K562 (cell line): ENCODE data around the gene CNOT1. TPM values are rescaled to one million over a fixed set of nuclear protein-coding genes. Genes with fewer than 3 reads are reported as not detected.

Experiments used
- BRD4 ChIP-seq: fragments of 200-600 bp; sonication (generic); IDR thresholded peaks from 2 replicates; pipeline ENCODE4 v1.6.1; 2017; ENCODE audit warnings: inconsistent platforms
- CCAR2 ChIP-seq: fragments of 200-400 bp; formaldehyde crosslinking; IDR thresholded peaks from 2 replicates; pipeline ENCODE4 v1.6.1; 2017; ENCODE audit warnings: mild to moderate bottlenecking, low read depth, low read length
- EZH2 ChIP-seq: IDR thresholded peaks from 2 replicates; pipeline ENCODE4 v1.6.1; 2012; ENCODE audit warnings: low read depth, mild to moderate bottlenecking, inconsistent platforms, low read length, borderline replicate concordance
- FIP1L1 ChIP-seq: fragments of 200-400 bp; formaldehyde crosslinking; IDR thresholded peaks from 2 replicates; pipeline ENCODE4 v1.6.1; 2018; ENCODE audit warnings: mild to moderate bottlenecking, low read depth, low read length; ENCODE audit not compliant: poor library complexity, severe bottlenecking
- FOSL1 ChIP-seq: fragments of 200-800 bp; sonication (Bioruptor generic); conservative IDR thresholded peaks from 2 replicates; pipeline ENCODE4 v1.6.1; 2016; ENCODE audit warnings: missing genetic modification characterization, missing compliant biosample characterization
- FOXJ2 ChIP-seq: fragments of 200-800 bp; sonication (Bioruptor generic); IDR thresholded peaks from 2 replicates; pipeline ENCODE4 v1.6.1; 2016; ENCODE audit warnings: missing genetic modification characterization, missing compliant biosample characterization
- NCOA2 ChIP-seq, 2 experiments: fragments of 450-650 bp; IDR thresholded peaks; 2 replicates each; pipeline ENCODE4 v1.6.1; 2018; ENCODE audit warnings: mild to moderate bottlenecking in 2 of 2, moderate library complexity in 1 of 2; ENCODE audit not compliant: partially characterized antibody in 2 of 2
- TOE1 ChIP-seq, 2 experiments: fragments of 450-650 bp in 1 of 2; sonication (generic) in 1 of 2; formaldehyde crosslinking in 1 of 2; IDR thresholded peaks; 2 replicates each; pipeline versions ENCODE4 v1.7.1 to v1.8.0; 2016 to 2022; ENCODE audit warnings: borderline replicate concordance in 2 of 2, mild to moderate bottlenecking in 2 of 2, antibody characterized with exemption in 1 of 2, inconsistent platforms in 1 of 2, low read depth in 1 of 2, missing genetic modification reagents in 1 of 2, moderate library complexity in 1 of 2
- ZNF133 ChIP-seq: fragments of 250-450 bp; sonication (Bioruptor Pico); IDR thresholded peaks from 2 replicates; pipeline ENCODE4 v1.4.0; 2020; ENCODE audit warnings: mild to moderate bottlenecking
- ZZZ3 ChIP-seq: fragments of 450-650 bp; IDR thresholded peaks from 2 replicates; pipeline ENCODE4 v1.6.1; 2016; ENCODE audit warnings: antibody characterized with exemption, mild to moderate bottlenecking, moderate library complexity
- polyA plus RNA-seq, 8 experiments: library from polyadenylated mRNA; depleted of rRNA in 4 of 8; stranded (reverse) in 5 of 8; unstranded in 3 of 8; fragments of >200 nt; fragmentation: Nextera tagmentation in 2 of 8; fragmentation: Illumina TruSeq in 1 of 8; extraction: Ambion mirVana in 2 of 8; extraction: Trizol in 1 of 8; gene quantifications; 2 replicates each; pipeline versions ENCODE4 v1.2.1 to v1.2.3, GENCODE V29; 2011 to 2014; ENCODE audit warnings: inconsistent platforms in 1 of 8, missing spikeins in 1 of 8
- total RNA-seq, 7 experiments: library from RNA; depleted of rRNA in 6 of 7; stranded (reverse); fragments of >200 nt in 6 of 7; fragmentation: Illumina TruSeq in 2 of 7; extraction: Trizol in 2 of 7; gene quantifications; 2 replicates each; pipeline versions ENCODE4 v1.2.1 to v1.2.3, GENCODE V29; 2011 to 2021; ENCODE audit warnings: low replicate concordance in 1 of 7
- TF ChIP-seq, protein P1 (sequence below): fragments of 450-650 bp; IDR thresholded peaks from 2 replicates; pipeline ENCODE4 v1.6.1; 2016; ENCODE audit warnings: antibody characterized with exemption
- TF ChIP-seq, protein P2 (sequence below): fragments of 450-650 bp; IDR thresholded peaks from 2 replicates; pipeline ENCODE4 v1.6.1; 2018; ENCODE audit warnings: mild to moderate bottlenecking, low read depth; ENCODE audit not compliant: partially characterized antibody
- TF ChIP-seq, protein P3 (sequence below), 3 experiments: IDR thresholded peaks in 2 of 3; conservative IDR thresholded peaks in 1 of 3; 2 replicates each; pipeline ENCODE4 v1.5.1; 2011 to 2012; ENCODE audit warnings: low read length in 3 of 3, mild to moderate bottlenecking in 3 of 3, control low read depth in 2 of 3, improper control_type of control experiment in 1 of 3, inconsistent platforms in 1 of 3, low read depth in 1 of 3, mixed read lengths in 1 of 3, moderate library complexity in 1 of 3; ENCODE audit not compliant: insufficient read depth in 2 of 3
- TF ChIP-seq, protein P4 (sequence below): sonication (generic); formaldehyde crosslinking; IDR thresholded peaks from 2 replicates; pipeline ENCODE4 v1.8.1; 2022; ENCODE audit warnings: missing genetic modification reagents

Gene CNOT1
- total and polyA plus RNA-seq, 9 of the 15 experiments (the other 6 are each of a cell fraction or from before 2014, with no cell fraction given), result 110 to 270 (median 220) TPM

DNA sequence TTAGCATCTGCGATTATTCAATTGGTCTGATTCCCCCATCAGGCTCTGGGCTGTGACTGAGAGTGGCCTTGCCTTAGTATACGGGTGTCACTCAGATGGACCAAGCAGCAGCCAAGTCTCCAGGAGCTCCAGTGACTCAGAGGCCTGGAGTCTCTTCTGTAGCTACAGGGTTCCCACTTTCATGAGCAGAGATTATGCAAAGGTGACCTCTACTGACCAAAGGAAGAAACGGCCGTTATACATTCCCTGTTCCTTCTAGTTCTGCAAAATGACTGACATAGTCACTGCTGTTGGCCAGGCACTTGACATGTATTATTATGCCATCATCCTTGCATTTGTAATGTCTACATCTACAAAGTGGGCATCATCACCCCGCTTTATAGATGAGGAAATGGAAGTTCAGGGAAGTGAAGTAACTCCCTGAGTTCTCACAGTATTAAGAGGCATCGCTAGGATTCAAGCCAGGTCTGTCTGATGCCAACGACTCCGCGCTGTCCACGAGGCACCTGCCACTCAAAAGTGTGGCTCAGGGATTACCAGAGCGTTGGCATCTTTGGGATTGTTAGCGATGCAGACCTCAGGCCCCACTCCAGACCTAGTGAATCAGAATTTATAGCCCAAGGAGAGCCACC lies 31.7 kb upstream of the CNOT1 start (continued):
- TF ChIP-seq, protein P1, sequence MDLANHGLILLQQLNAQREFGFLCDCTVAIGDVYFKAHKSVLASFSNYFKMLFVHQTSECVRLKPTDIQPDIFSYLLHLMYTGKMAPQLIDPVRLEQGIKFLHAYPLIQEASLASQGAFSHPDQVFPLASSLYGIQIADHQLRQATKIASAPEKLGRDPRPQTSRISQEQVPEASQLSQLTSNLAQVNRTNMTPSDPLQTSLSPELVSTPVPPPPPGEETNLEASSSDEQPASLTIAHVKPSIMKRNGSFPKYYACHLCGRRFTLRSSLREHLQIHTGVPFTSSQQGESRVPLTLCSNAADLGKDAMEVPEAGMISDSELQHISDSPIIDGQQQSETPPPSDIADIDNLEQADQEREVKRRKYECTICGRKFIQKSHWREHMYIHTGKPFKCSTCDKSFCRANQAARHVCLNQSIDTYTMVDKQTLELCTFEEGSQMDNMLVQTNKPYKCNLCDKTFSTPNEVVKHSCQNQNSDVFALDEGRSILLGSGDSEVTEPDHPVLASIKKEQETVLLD, result no peak
- no peak for TF ChIP-seq FIP1L1
- TF ChIP-seq BRD4, result no peak
- TF ChIP-seq, protein P2, sequence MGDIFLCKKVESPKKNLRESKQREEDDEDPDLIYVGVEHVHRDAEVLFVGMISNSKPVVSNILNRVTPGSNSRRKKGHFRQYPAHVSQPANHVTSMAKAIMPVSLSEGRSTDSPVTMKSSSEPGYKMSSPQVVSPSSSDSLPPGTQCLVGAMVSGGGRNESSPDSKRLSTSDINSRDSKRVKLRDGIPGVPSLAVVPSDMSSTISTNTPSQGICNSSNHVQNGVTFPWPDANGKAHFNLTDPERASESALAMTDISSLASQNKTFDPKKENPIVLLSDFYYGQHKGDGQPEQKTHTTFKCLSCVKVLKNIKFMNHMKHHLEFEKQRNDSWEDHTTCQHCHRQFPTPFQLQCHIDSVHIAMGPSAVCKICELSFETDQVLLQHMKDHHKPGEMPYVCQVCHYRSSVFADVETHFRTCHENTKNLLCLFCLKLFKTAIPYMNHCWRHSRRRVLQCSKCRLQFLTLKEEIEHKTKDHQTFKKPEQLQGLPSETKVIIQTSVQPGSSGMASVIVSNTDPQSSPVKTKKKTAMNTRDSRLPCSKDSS, result no peak
- TF ChIP-seq FOSL1, result peak; percentile 60
- TF ChIP-seq NCOA2 (IDR thresholded peaks at IDR 0.05; ENCODE audit: partially characterized antibody in 2 of 2), result no peak
- TF ChIP-seq EZH2, result no peak
- no peak for TF ChIP-seq CCAR2
- TF ChIP-seq, protein P3, sequence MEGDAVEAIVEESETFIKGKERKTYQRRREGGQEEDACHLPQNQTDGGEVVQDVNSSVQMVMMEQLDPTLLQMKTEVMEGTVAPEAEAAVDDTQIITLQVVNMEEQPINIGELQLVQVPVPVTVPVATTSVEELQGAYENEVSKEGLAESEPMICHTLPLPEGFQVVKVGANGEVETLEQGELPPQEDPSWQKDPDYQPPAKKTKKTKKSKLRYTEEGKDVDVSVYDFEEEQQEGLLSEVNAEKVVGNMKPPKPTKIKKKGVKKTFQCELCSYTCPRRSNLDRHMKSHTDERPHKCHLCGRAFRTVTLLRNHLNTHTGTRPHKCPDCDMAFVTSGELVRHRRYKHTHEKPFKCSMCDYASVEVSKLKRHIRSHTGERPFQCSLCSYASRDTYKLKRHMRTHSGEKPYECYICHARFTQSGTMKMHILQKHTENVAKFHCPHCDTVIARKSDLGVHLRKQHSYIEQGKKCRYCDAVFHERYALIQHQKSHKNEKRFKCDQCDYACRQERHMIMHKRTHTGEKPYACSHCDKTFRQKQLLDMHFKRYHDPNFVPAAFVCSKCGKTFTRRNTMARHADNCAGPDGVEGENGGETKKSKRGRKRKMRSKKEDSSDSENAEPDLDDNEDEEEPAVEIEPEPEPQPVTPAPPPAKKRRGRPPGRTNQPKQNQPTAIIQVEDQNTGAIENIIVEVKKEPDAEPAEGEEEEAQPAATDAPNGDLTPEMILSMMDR (IDR thresholded peaks at IDR 0.05 in 2 of 3, conservative IDR thresholded peaks at IDR 0.05 in 1 of 3; ENCODE audit: insufficient read depth in 2 of 3, low read depth in 1 of 3, low read length in 3 of 3), result peak; percentile 71 to 89 (median 81)
- TF ChIP-seq ZNF133 (CRISPR knock-in tag), result no peak
- no peak for TF ChIP-seq TOE1 (IDR thresholded peaks at IDR 0.05; ENCODE audit: borderline replicate concordance)
- no peak for TF ChIP-seq TOE1 (CRISPR knock-in tag; IDR thresholded peaks at IDR 0.05; ENCODE audit: borderline replicate concordance, low read depth)
- no peak for TF ChIP-seq FOXJ2
- TF ChIP-seq, protein P4, sequence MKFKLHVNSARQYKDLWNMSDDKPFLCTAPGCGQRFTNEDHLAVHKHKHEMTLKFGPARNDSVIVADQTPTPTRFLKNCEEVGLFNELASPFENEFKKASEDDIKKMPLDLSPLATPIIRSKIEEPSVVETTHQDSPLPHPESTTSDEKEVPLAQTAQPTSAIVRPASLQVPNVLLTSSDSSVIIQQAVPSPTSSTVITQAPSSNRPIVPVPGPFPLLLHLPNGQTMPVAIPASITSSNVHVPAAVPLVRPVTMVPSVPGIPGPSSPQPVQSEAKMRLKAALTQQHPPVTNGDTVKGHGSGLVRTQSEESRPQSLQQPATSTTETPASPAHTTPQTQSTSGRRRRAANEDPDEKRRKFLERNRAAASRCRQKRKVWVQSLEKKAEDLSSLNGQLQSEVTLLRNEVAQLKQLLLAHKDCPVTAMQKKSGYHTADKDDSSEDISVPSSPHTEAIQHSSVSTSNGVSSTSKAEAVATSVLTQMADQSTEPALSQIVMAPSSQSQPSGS (CRISPR knock-in tag), result no peak
- TF ChIP-seq ZZZ3, result no peak
